HEK293T (cell line): ENCODE data around the gene CNNM3.

Experiments
- ARNT ChIP-seq: fragments of 450-650 bp; IDR thresholded peaks from 2 replicates; pipeline ENCODE4 v1.6.1; 2017; ENCODE audit warnings: mild to moderate bottlenecking
- BHLHE40 ChIP-seq: fragments of 450-650 bp; IDR thresholded peaks from 2 replicates; pipeline ENCODE4 v1.6.1; 2016; ENCODE audit warnings: mild to moderate bottlenecking, moderate library complexity, borderline replicate concordance
- CTBP1 ChIP-seq: fragments of 450-650 bp; IDR thresholded peaks from 2 replicates; pipeline ENCODE4 v1.6.1; 2016; ENCODE audit warnings: borderline replicate concordance
- ELF4 ChIP-seq: fragments of 450-650 bp; IDR thresholded peaks from 2 replicates; pipeline ENCODE4 v1.6.1; 2017; ENCODE audit warnings: antibody characterized with exemption
- FOXA1 ChIP-seq: fragments of 450-650 bp; IDR thresholded peaks from 2 replicates; pipeline ENCODE4 v1.6.1; 2016; ENCODE audit warnings: mild to moderate bottlenecking
- FOXK2 ChIP-seq: fragments of 450-650 bp; IDR thresholded peaks from 2 replicates; pipeline ENCODE4 v1.6.1; 2016; ENCODE audit warnings: mild to moderate bottlenecking
- FOXM1 ChIP-seq: fragments of 450-650 bp; IDR thresholded peaks from 2 replicates; pipeline ENCODE4 v1.6.1; 2017; ENCODE audit warnings: mild to moderate bottlenecking, borderline replicate concordance
- HDGF ChIP-seq: fragments of 450-650 bp; IDR thresholded peaks from 2 replicates; pipeline ENCODE4 v1.6.1; 2017; ENCODE audit warnings: antibody characterized with exemption, borderline replicate concordance
- LEF1 ChIP-seq: fragments of 450-650 bp; IDR thresholded peaks from 2 replicates; pipeline ENCODE4 v1.6.1; 2017; ENCODE audit warnings: mild to moderate bottlenecking, borderline replicate concordance
- NFRKB ChIP-seq: fragments of 450-650 bp; IDR thresholded peaks from 2 replicates; pipeline ENCODE4 v1.6.1; 2016; ENCODE audit warnings: mild to moderate bottlenecking, moderate library complexity
- SP1 ChIP-seq: fragments of 450-650 bp; IDR thresholded peaks from 2 replicates; pipeline ENCODE4 v1.6.1; 2017
- SUZ12 ChIP-seq: fragments of 450-650 bp; IDR thresholded peaks from 2 replicates; pipeline ENCODE4 v1.6.1; 2016; ENCODE audit warnings: mild to moderate bottlenecking
- ZNF384 ChIP-seq: fragments of 450-650 bp; IDR thresholded peaks from 2 replicates; pipeline ENCODE4 v1.6.1; 2016

GRCh38 chr2:96835830-96836229 lies 19.8 kb downstream of the CNNM3 start:
- TF ChIP-seq BHLHE40 = no peak
- TF ChIP-seq FOXM1 = no peak
- no peak for TF ChIP-seq FOXA1
- TF ChIP-seq SP1 = no peak
- TF ChIP-seq NFRKB = no peak
- TF ChIP-seq SUZ12 = no peak
- no peak for TF ChIP-seq ARNT
- no peak for TF ChIP-seq HDGF
- TF ChIP-seq LEF1 = no peak
- no peak for TF ChIP-seq FOXK2
- no peak for TF ChIP-seq ZNF384
- TF ChIP-seq ELF4 = no peak
- no peak for TF ChIP-seq CTBP1
